T-helper 2 cell treated with Interferon-gamma antibody and Interleukin-4, amounts not matched to agents 100 ng/mL and 5 ng/mL, for 36 hours (primary cell): ENCODE data around the gene C19orf47. TPM values are rescaled to one million over a fixed set of nuclear protein-coding genes. Genes with fewer than 3 reads are reported as not detected.

Experiments used
- intact Hi-C: fragments of 100-400 bp; cut with micrococcal nuclease; formaldehyde crosslinking; loops from one replicate; pipeline ENCODE4 v1.15.1; 2023
- total RNA-seq: library from RNA; stranded (reverse); gene quantifications from 2 replicates; pipeline ENCODE4 v1.2.3, GENCODE V29; 2022

The C19orf47 gene
- total RNA-seq, 1 donor from 2014 or later: 25.6 TPM

GRCh38 chr19:40321076-40321475 lies 27.1 kb downstream of the C19orf47 start:
- intact Hi-C loops: no loop called here

GRCh38 chr19:40320558-40320935 lies 27.6 kb downstream of the C19orf47 start:
- intact Hi-C loops: no loop called here

GRCh38 chr19:40317338-40317737 lies 30.9 kb downstream of the C19orf47 start:
- intact Hi-C loops: no loop called here

- intact Hi-C loops: no loop called here
Measured at GRCh38 chr19:40315812-40316470, 32.3 kb downstream of the C19orf47 start.

GRCh38 chr19:40314656-40315055 lies 33.5 kb downstream of the C19orf47 start:
- intact Hi-C loops: no loop called here

GRCh38 chr19:40313229-40313983 lies 34.8 kb downstream of the C19orf47 start:
- intact Hi-C loops: no loop called here

- intact Hi-C loops: no loop called here
Measured at GRCh38 chr19:40312533-40312932, 35.7 kb downstream of the C19orf47 start.

- intact Hi-C loops: loop anchor here (10.0 kb wide), 1 partner anchor 215 kb away; no protein-coding TSS in a partner anchor
Measured at GRCh38 chr19:40309666-40310065, 38.5 kb downstream of the C19orf47 start.

- intact Hi-C loops: loop anchor here (1.0 to 10.0 kb wide), 4 partner anchors 42 to 329 kb away; no protein-coding TSS in a partner anchor
Measured at GRCh38 chr19:40305403-40305802, 42.8 kb downstream of the C19orf47 start.

GRCh38 chr19:40304306-40304705 lies 43.9 kb downstream of the C19orf47 start:
- intact Hi-C loops: loop anchor here (2.0 to 10.0 kb wide), 2 partner anchors 220 to 294 kb away; no protein-coding TSS in a partner anchor

- intact Hi-C loops: loop anchor here (2.0 to 10.0 kb wide), 2 partner anchors 221 to 295 kb away; no protein-coding TSS in a partner anchor
Measured at GRCh38 chr19:40303765-40304164, 44.4 kb downstream of the C19orf47 start.

- intact Hi-C loops: loop anchor here (10.0 kb wide), 1 partner anchor 222 kb away; no protein-coding TSS in a partner anchor
Measured at GRCh38 chr19:40302224-40303011, 45.8 kb downstream of the C19orf47 start.

- intact Hi-C loops: loop anchor here (10.0 kb wide), 1 partner anchor 224 kb away; no protein-coding TSS in a partner anchor
Measured at GRCh38 chr19:40300668-40301067, 47.5 kb downstream of the C19orf47 start.

GRCh38 chr19:40298026-40298425 lies 50.2 kb downstream of the C19orf47 start:
- intact Hi-C loops: no loop called here

- intact Hi-C loops: no loop called here
Measured at GRCh38 chr19:40294560-40294959, 53.6 kb downstream of the C19orf47 start.

GRCh38 chr19:40286971-40287421 lies 61.2 kb downstream of the C19orf47 start:
- intact Hi-C loops: no loop called here

GRCh38 chr19:40286235-40286970 lies 61.8 kb downstream of the C19orf47 start:
- intact Hi-C loops: no loop called here

- intact Hi-C loops: loop anchor here (1.0 to 2.0 kb wide), 3 partner anchors 63 to 159 kb away; partner anchors contain the start of genes C19orf47, MAP3K10, PLD3 and SERTAD3
Measured at GRCh38 chr19:40285353-40286234, 62.6 kb downstream of the C19orf47 start.
